HG03139 (cell line): ENCODE measurements around the gene ABAT.

Source experiments
- ATAC-seq: cut with Tn5 transposase; IDR thresholded peaks from one replicate; pipeline ENCODE4 v1.9.1; 2021; ENCODE audit not compliant: unreplicated experiment

ABAT gene

GRCh38 chr16:8714807-8715206 lies 40.4 kb downstream of the ABAT start:
- no peak for ATAC-seq

- no peak for ATAC-seq
These were observed 41.6 kb downstream of the ABAT start for GRCh38 chr16:8716052-8716451.

- ATAC-seq: no peak
These were observed 42.2 kb downstream of the ABAT start for GRCh38 chr16:8716592-8716991.

GRCh38 chr16:8717469-8717868 lies 43.1 kb downstream of the ABAT start:
- no peak for ATAC-seq

GRCh38 chr16:8717892-8718415 lies 43.5 kb downstream of the ABAT start:
- no peak for ATAC-seq

- no peak for ATAC-seq
These were observed 44.6 kb downstream of the ABAT start for GRCh38 chr16:8718851-8719680.

GRCh38 chr16:8720080-8720966 lies 45.9 kb downstream of the ABAT start:
- no peak for ATAC-seq

GRCh38 chr16:8720967-8721308 lies 46.5 kb downstream of the ABAT start:
- no peak for ATAC-seq

- ATAC-seq: no peak
These were observed 47.1 kb downstream of the ABAT start for GRCh38 chr16:8721336-8722024.

- ATAC-seq: no peak
These were observed 47.6 kb downstream of the ABAT start for GRCh38 chr16:8722025-8722348.

GRCh38 chr16:8725513-8726178 lies 51.2 kb downstream of the ABAT start:
- no peak for ATAC-seq

- no peak for ATAC-seq
These were observed 52.9 kb downstream of the ABAT start for GRCh38 chr16:8727131-8727806.

- no peak for ATAC-seq
These were observed 53.6 kb downstream of the ABAT start for GRCh38 chr16:8727857-8728618.

- ATAC-seq: no peak
These were observed 55.4 kb downstream of the ABAT start for GRCh38 chr16:8729779-8730334.

GRCh38 chr16:8730335-8730915 lies 56.0 kb downstream of the ABAT start:
- ATAC-seq: no peak

GRCh38 chr16:8733849-8734540 lies 59.6 kb downstream of the ABAT start:
- no peak for ATAC-seq

- ATAC-seq: no peak
These were observed 61.2 kb downstream of the ABAT start for GRCh38 chr16:8735574-8735973.

- ATAC-seq: no peak
These were observed 61.8 kb downstream of the ABAT start for GRCh38 chr16:8736123-8736668.
